ENCODE measurements around the gene NHERF1. TPM values are rescaled to one million over a fixed set of nuclear protein-coding genes. Genes with fewer than 3 reads are reported as not detected.

NHERF1 gene
- total RNA-seq, 1 donor from 2014 or later = 16.0 TPM

- intact Hi-C loops (cut with micrococcal nuclease) = no loop called here
- DNase-seq (no peak), ATAC-seq (no peak)
Measured at GRCh38 chr17:74730491-74731346, 17.7 kb upstream of the NHERF1 start.

- intact Hi-C loops (cut with micrococcal nuclease) = no loop called here
- no peak for DNase-seq
Measured at GRCh38 chr17:74731347-74731605, 17.2 kb upstream of the NHERF1 start.

GRCh38 chr17:74732042-74732867, 16.2 kb upstream of the NHERF1 start:
- intact Hi-C loops (cut with micrococcal nuclease) = no loop called here
- DNase-seq (no peak), ATAC-seq (no peak)

More at GRCh38 chr17:74731347-74731605, 17.2 kb upstream of the NHERF1 start:
- no peak for ATAC-seq

- no peak for DNase-seq
- intact Hi-C loops (cut with micrococcal nuclease) = no loop called here
- ATAC-seq = no peak
Measured at GRCh38 chr17:74733365-74734122, 14.9 kb upstream of the NHERF1 start.

GRCh38 chr17:74734256-74734655, 14.2 kb upstream of the NHERF1 start:
- intact Hi-C loops (cut with micrococcal nuclease) = no loop called here
- DNase-seq (no peak), ATAC-seq (no peak)

GRCh38 chr17:74736513-74737298, 11.7 kb upstream of the NHERF1 start, which contains the start of gene RAB37:
TSS of gene RAB37 (plus strand) at chr17:74737256. CDS start at chr17:74737273, 17 bp downstream.
- peak; percentile 77 for DNase-seq
- intact Hi-C loops (cut with micrococcal nuclease) = no loop called here
- ATAC-seq = peak; percentile 75

GRCh38 chr17:74737299-74738050, 11.0 kb upstream of the NHERF1 start:
- no peak for DNase-seq
- ATAC-seq = peak; percentile 18
- intact Hi-C loops (cut with micrococcal nuclease) = no loop called here

- intact Hi-C loops (cut with micrococcal nuclease) = no loop called here
- DNase-seq = peak; percentile 62
- peak; percentile 40 for ATAC-seq
Measured at GRCh38 chr17:74738051-74738996, 10.1 kb upstream of the NHERF1 start.

GRCh38 chr17:74739227-74739831, 9.1 kb upstream of the NHERF1 start:
- no peak for DNase-seq
- intact Hi-C loops (cut with micrococcal nuclease) = no loop called here
- no peak for ATAC-seq

GRCh38 chr17:74740173-74740572, 8.3 kb upstream of the NHERF1 start:
- no peak for ATAC-seq
- DNase-seq = no peak
- intact Hi-C loops (cut with micrococcal nuclease) = no loop called here

GRCh38 chr17:74740641-74741387, 7.6 kb upstream of the NHERF1 start:
- intact Hi-C loops (cut with micrococcal nuclease) = no loop called here
- DNase-seq (no peak), ATAC-seq (no peak)

- intact Hi-C loops (cut with micrococcal nuclease) = no loop called here
- no peak for ATAC-seq
- DNase-seq = no peak
Measured at GRCh38 chr17:74742153-74742515, 6.3 kb upstream of the NHERF1 start.

GRCh38 chr17:74742978-74743545, 5.4 kb upstream of the NHERF1 start:
- ATAC-seq (no peak), DNase-seq (no peak)
- intact Hi-C loops (cut with micrococcal nuclease) = no loop called here

- intact Hi-C loops (cut with micrococcal nuclease) = no loop called here
- ATAC-seq (no peak), DNase-seq (no peak)
Measured at GRCh38 chr17:74743755-74744154, 4.7 kb upstream of the NHERF1 start.

GRCh38 chr17:74744349-74744713, 4.1 kb upstream of the NHERF1 start:
- peak; percentile 14 for DNase-seq
- intact Hi-C loops (cut with micrococcal nuclease) = no loop called here
- ATAC-seq = no peak
